ENCODE data around the gene SALL1. TPM values are rescaled to one million over a fixed set of nuclear protein-coding genes. Genes with fewer than 3 reads are reported as not detected.

Gene SALL1
- total RNA-seq, 4 donors from 2014 or later, result 0.08 TPM; not detected in 2

- TF ChIP-seq POLR2A (IDR thresholded peaks at IDR 0.05) (no peak), POLR2AphosphoS5 (IDR thresholded peaks at IDR 0.05) (no peak), CTCF (IDR thresholded peaks at IDR 0.05) (no peak), EP300 (IDR thresholded peaks at IDR 0.05) (no peak)
Observed at GRCh38 chr16:51154271-51155171, 3.5 kb upstream of the SALL1 start.

GRCh38 chr16:51153577-51154031 lies 2.5 kb upstream of the SALL1 start:
- H3K27ac ChIP-seq, result no peak overlapping the region
- peaks cover 59% of the 10 kb centered on the region for H3K4me1 ChIP-seq
- no peak overlapping the region for H3K4me3 ChIP-seq
- H3K36me3 ChIP-seq, result no peaks in the 10 kb centered on the region
- no peaks in the 10 kb centered on the region for H3K9me3 ChIP-seq
- peaks cover 96% of the 10 kb centered on the region for H3K27me3 ChIP-seq
- DNase-seq (ENCODE audit: low spot score in 2 of 2), result no peak
- TF ChIP-seq CTCF (IDR thresholded peaks at IDR 0.05), result no peak
- TF ChIP-seq POLR2A (IDR thresholded peaks at IDR 0.05), result no peak
- no peak for TF ChIP-seq POLR2AphosphoS5 (IDR thresholded peaks at IDR 0.05)
- no peak for TF ChIP-seq EP300 (IDR thresholded peaks at IDR 0.05)
- WGBS, result 24% methylated on average over 32 of the region's 32 CpGs

More at GRCh38 chr16:51154271-51155171, 3.5 kb upstream of the SALL1 start:
- H3K36me3 ChIP-seq, result no peaks in the 10 kb centered on the region
- 25% methylated on average over 43 of the region's 55 CpGs for WGBS
- peaks cover 59% of the 10 kb centered on the region for H3K4me1 ChIP-seq
- H3K9me3 ChIP-seq, result no peaks in the 10 kb centered on the region
- no peak for DNase-seq (ENCODE audit: low spot score in 2 of 2)
- H3K27ac ChIP-seq, result no peak overlapping the region
- peaks cover 93% of the 10 kb centered on the region for H3K27me3 ChIP-seq
- peak overlapping the region; percentile 34 for H3K4me3 ChIP-seq

- peaks cover 59% of the 10 kb centered on the region for H3K4me1 ChIP-seq
- H3K9me3 ChIP-seq, result no peaks in the 10 kb centered on the region
- WGBS, result 4% methylated on average over 33 of the region's 60 CpGs
- no peak for DNase-seq (ENCODE audit: low spot score in 2 of 2)
- H3K27me3 ChIP-seq, result peaks cover 100% of the 10 kb centered on the region
- TF ChIP-seq CTCF (IDR thresholded peaks at IDR 0.05), result no peak
- TF ChIP-seq POLR2AphosphoS5 (IDR thresholded peaks at IDR 0.05), result no peak
- no peak for TF ChIP-seq EP300 (IDR thresholded peaks at IDR 0.05)
- no peak for TF ChIP-seq POLR2A (IDR thresholded peaks at IDR 0.05)
- H3K27ac ChIP-seq, result no peak overlapping the region
- H3K4me3 ChIP-seq, result peak overlapping the region; percentile 53
- H3K36me3 ChIP-seq, result no peaks in the 10 kb centered on the region
Observed at GRCh38 chr16:51152691-51153576, 1.9 kb upstream of the SALL1 start.

- TF ChIP-seq CTCF (IDR thresholded peaks at IDR 0.05) (no peak), POLR2A (IDR thresholded peaks at IDR 0.05) (no peak), POLR2AphosphoS5 (IDR thresholded peaks at IDR 0.05) (no peak), EP300 (IDR thresholded peaks at IDR 0.05) (no peak)
- WGBS, result under 1% methylated on average over 17 of the region's 56 CpGs
- no peaks in the 10 kb centered on the region for H3K9me3 ChIP-seq
- peak overlapping the region; percentile 53 for H3K4me3 ChIP-seq
- no peak overlapping the region for H3K27ac ChIP-seq
- H3K36me3 ChIP-seq, result no peaks in the 10 kb centered on the region
- peaks cover 59% of the 10 kb centered on the region for H3K4me1 ChIP-seq
- H3K27me3 ChIP-seq, result peaks cover 98% of the 10 kb centered on the region
- no peak for DNase-seq (ENCODE audit: low spot score in 2 of 2)
Observed at GRCh38 chr16:51151961-51152663, 1.0 kb upstream of the SALL1 start.

All from suprapubic skin (tissue), 4 donors.